RPMI8226 (cell line): Measurements from ENCODE around the gene ODF2L.

Source experiments
- DNase-seq: peaks from one replicate; pipeline ENCODE4 v3.0.0-alpha.2; 2015

Gene ODF2L, protein sequence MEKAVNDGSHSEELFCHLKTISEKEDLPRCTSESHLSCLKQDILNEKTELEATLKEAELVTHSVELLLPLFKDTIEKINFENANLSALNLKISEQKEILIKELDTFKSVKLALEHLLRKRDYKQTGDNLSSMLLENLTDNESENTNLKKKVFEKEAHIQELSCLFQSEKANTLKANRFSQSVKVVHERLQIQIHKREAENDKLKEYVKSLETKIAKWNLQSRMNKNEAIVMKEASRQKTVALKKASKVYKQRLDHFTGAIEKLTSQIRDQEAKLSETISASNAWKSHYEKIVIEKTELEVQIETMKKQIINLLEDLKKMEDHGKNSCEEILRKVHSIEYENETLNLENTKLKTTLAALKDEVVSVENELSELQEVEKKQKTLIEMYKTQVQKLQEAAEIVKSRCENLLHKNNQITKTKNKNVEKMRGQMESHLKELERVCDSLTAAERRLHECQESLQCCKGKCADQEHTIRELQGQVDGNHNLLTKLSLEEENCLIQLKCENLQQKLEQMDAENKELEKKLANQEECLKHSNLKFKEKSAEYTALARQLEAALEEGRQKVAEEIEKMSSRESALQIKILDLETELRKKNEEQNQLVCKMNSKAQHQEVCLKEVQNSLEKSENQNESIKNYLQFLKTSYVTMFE

GRCh38 chr1:86395751-86396497 lies at the start of gene ODF2L:
Gene ODF2L, minus strand, starts transcription at chr1:86396323. Its CDS starts 9,296 bp downstream, at chr1:86387027.
- peak; percentile 84 for DNase-seq

DNA sequence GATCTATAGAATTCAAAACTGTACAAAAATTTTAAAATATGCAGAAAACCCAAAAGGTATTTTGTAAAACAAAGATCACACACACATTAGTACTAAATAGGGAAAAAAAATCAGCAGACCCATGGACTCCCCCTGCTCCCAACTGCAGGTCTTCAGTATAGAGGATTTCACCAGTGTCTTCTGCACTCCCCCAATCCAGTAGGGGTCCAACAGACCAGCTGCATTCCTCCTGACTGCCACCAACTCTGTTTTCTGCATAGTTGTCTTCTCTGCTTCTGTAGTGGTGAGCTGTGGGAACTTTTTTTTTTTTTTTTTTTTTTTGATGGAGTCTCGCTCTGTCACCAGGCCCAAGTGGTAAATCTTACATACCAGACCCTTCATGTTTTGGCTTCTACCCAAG lies 49.8 kb upstream of the ODF2L start:
- no peak for DNase-seq

DNA sequence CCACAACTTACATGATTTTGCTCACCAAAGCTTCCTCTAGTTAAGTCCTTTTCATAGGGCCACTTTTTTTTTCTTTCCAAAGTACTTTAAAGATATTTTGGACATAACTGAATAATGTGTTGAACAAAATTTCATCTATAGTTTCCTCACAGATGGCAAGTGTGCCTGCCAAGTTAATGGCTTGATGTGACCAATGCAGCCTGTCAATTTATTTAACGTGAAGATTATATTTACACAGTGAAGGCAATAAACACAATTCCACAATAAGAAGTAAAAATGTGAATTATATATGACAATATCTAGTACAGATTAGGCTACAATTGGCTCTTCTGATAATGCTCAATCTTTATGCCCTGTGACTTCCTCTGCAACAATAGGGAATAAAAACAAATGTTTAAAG lies 45.9 kb upstream of the ODF2L start:
- DNase-seq: no peak

DNA sequence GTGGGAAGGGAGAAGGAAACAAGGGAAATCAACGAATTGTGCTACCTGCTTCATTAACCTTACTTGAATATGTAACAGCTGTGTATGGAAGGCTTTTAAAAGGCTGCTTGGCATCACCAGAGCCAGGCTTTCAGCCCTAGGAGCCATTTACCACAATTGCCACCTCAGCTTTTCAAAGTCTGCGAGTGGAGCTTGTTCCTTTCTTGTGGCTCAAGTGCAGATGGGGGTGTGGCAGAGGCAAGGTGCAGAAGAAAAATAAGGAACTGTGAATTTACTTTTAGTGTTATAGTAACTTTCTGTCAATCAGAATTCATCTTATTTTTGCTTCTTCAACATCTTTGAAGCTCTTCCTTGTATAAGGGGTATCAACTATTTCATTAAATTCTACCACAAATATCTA lies 45.5 kb upstream of the ODF2L start:
- peak; percentile 88 for DNase-seq

GRCh38 chr1:86436041-86436440 lies 39.9 kb upstream of the ODF2L start:
- no peak for DNase-seq

- DNase-seq: no peak
These were observed 39.2 kb upstream of the ODF2L start for GRCh38 chr1:86435327-86435726.

DNA sequence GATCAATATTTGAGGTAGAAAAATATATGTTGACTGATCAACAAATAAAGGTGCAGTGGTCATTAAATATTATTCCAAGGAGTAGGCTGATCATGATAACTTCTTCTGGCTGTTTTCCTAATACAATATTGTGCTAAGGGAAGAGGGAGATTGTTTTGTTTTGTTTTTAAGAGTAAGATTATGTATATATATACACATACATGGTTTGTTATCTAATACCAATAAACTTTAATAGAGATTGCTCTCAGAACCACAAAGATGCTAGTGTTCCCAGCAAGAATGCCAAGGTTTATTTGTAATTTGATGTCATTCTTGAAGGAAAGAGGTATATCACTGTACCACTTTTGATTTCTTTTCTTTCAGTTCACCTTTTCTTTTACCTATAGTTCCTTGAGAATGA lies 37.9 kb upstream of the ODF2L start:
- no peak for DNase-seq

DNA sequence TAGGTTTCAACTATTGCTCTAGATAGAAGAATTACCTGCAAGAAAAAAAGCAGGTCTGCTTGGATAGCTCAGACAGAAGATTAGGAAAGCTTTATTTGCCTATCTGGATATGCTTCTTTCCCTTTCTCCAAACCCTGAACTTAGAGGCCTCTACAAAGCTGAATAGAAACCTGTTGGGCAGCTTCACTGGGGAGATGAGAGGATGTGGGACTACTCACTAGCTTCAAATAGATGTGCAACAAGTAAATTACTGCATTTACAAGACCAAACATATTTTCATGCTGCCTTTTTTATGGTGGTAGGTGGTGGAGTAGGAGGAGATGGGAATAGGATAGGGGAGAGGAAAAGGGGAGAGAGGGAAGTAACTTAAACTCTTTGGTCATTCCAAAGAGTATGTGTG lies 34.3 kb upstream of the ODF2L start:
- DNase-seq: no peak

DNA sequence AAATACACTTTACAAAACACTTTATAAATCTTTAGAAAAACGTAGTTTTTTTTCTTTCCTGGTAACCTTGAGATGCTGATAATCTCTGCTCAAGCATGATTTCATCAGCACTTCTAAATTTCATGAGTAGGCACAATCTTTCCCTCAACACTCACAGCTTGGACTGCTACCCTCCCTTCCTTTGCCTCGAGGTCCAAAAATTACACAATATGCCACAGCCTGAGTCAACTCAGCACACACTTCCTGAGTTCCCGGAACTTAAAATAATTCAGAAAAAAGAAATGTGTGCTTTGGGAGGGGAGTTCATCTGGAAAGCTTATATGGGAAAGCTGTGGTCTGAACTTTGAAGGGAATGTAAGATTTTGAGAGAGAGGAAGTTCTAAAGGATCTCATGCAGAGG lies 33.7 kb upstream of the ODF2L start:
- DNase-seq: peak; percentile 59

GRCh38 chr1:86429122-86429725 lies 33.1 kb upstream of the ODF2L start:
- no peak for DNase-seq

GRCh38 chr1:86423873-86424272 lies 27.8 kb upstream of the ODF2L start, which contains the start of gene CLCA2:
Gene CLCA2, plus strand, starts transcription at chr1:86424171. Its CDS starts 77 bp downstream, at chr1:86424248.
- DNase-seq: no peak

DNA sequence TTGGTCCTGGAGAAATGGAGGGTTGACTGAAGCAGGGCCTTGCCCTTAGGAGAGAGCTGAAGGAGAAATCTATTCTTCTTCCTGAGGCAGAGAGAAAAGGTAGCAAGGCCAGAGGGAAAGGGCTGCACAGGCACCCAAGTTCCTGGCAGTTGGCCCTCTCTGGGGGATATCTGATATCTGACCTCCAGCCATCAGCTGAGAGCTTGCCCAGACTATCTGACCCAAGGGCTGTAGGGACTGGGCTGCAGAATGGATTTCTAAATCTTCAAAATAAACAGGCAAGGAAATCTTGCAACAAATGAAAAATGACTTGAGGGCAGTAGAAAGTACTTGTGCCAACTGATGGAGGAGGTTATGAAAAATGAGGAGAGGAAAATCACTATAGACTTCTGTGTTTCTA lies 27.4 kb upstream of the ODF2L start:
- DNase-seq: no peak

GRCh38 chr1:86421601-86422280 lies 25.6 kb upstream of the ODF2L start:
- no peak for DNase-seq

- DNase-seq: peak; percentile 68
These were observed 23.3 kb upstream of the ODF2L start for GRCh38 chr1:86419277-86419903.

DNA sequence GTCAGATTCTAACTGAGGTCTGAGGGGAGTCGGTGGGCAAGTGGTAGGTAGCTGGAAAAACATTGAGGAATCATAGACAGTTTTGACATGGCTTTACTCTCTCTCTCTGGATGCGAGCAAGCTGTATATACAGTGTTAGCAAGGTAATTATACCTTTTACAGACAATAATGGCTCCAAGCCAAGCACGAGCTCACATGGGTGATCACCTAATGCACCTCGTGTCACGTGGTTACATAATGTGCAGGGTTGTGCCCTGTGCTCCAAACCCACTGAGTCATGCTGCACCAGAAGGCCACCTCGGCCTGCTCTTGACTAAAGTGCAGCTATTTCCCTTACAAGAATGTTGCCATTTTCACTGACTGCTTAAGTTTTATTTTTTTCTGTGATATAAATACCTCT lies 20.2 kb upstream of the ODF2L start:
- DNase-seq: peak; percentile 33

DNA sequence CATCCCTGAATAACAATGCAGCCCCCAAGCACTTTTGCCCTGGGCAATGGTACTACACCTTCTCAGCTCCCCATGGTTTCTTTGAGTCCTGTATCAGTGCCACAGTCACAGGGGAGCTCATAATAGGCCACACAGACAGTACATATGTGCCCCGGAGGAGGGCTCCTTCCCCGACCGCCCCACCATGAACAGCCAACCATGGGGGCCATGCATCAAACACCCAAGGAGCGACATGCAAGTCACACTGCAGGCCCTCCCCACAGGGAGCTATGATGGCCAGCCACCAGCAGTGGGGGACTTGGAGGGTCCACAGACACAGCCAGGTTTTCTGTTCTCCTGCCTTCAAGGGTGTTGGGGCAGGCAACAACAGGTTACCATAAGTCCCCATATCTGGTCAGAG lies 14.8 kb upstream of the ODF2L start:
- DNase-seq: no peak

- DNase-seq: no peak
These were observed 13.4 kb upstream of the ODF2L start for GRCh38 chr1:86409416-86410021.

GRCh38 chr1:86396498-86396890 lies 371 bp upstream of the ODF2L start:
- DNase-seq: peak; percentile 37

DNA sequence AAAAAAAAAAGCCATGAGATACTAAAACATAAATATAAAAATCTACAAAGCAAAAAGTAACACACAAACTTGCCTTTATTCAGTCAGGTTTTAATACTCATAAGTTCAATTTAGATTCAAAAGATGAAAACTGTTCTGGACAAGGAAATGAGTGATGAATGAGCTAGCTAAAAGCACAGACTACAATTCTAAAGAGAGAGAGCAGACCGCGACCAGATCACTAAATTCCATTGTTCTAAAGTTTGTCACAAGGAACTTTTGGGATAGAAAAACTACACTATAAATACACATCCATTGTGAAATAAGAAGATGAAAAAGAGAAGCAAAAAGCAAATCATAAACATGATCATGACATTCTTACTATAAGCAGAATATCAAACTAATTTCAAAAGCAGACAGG lies 1.7 kb downstream of the ODF2L start:
- DNase-seq: no peak

- no peak for DNase-seq
These were observed 6.8 kb downstream of the ODF2L start for GRCh38 chr1:86389307-86389706.

- no peak for DNase-seq
These were observed 7.3 kb downstream of the ODF2L start for GRCh38 chr1:86388777-86389176.
